ENCODE measurements around the gene GATB.

The GATB gene

DNA sequence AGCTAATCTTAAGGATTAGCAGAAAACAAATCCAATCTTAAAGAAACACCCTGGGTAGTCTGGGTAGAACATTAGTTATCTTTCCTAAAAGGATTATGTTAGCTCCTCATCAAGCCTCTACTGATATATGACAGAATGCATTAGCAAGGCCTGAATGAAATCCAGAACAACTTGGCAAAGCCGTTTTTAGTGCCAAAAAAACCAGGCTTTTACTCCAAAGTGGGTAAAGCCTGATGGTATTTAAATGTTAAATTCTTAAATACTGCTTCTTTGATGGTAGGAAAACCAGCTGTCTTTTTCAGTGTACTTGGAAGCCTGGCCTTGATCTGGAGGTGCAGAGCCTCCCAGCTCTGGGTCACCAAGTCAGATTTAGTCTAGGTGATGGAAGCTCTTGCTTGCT lies 120.4 kb downstream of the GATB start:
- FAIRE-seq = no peak
- no peak for DNase-seq (ENCODE audit: insufficient read length, low spot score)
- TF ChIP-seq, protein P1, sequence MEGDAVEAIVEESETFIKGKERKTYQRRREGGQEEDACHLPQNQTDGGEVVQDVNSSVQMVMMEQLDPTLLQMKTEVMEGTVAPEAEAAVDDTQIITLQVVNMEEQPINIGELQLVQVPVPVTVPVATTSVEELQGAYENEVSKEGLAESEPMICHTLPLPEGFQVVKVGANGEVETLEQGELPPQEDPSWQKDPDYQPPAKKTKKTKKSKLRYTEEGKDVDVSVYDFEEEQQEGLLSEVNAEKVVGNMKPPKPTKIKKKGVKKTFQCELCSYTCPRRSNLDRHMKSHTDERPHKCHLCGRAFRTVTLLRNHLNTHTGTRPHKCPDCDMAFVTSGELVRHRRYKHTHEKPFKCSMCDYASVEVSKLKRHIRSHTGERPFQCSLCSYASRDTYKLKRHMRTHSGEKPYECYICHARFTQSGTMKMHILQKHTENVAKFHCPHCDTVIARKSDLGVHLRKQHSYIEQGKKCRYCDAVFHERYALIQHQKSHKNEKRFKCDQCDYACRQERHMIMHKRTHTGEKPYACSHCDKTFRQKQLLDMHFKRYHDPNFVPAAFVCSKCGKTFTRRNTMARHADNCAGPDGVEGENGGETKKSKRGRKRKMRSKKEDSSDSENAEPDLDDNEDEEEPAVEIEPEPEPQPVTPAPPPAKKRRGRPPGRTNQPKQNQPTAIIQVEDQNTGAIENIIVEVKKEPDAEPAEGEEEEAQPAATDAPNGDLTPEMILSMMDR (IDR thresholded peaks at IDR 0.05; ENCODE audit: insufficient read depth, missing control alignments) = no peak

DNA sequence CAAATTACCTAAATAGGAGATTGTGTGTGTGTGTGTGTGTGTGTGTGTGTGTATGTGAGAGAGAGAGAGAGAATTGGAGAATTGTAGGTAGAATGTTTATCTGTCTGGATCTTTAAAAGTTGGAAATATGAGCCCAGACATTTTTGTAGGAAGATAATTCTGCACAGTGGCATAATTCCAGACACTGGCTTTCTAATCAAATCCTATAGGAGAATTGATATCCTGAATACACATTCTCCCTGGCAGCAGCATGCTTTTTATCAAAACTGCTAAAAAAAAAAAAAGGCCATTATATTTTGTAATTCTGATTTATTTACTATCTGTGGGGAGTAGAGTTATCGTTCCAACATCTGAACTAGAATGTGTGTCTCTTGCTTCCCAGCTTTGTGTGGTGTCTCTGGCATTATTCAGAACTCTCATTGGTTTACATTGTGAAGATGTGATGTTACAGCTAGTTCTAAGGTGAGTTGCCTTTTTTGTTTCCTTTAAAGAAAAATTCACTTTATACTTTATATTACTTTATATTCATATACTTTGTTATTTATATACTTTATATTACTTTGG lies 122.4 kb downstream of the GATB start:
- TF ChIP-seq, protein P1 (IDR thresholded peaks at IDR 0.05; ENCODE audit: insufficient read depth, missing control alignments) = no peak
- FAIRE-seq = no peak
- DNase-seq (ENCODE audit: insufficient read length, low spot score) = no peak

DNA sequence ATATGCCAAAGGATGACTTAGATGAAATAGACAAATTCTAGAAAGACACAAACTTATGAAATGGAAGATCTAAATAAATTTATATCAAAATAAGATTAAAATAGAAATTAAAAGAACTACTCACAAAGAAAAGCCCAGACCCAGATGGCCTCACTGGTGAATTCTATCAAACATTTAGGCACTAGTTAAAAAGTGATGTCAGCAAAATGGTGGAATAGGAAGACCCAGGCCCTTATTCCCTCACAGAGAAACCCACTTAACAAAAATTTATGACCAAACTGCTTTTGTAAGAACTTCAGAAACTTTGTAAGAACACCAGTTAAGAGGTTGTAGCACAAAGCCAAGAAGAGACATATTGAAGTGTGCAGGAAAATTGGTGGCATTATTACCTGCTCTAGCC lies 129.5 kb downstream of the GATB start:
- FAIRE-seq (no peak), DNase-seq (ENCODE audit: insufficient read length, low spot score) (no peak)
- TF ChIP-seq, protein P1 (IDR thresholded peaks at IDR 0.05; ENCODE audit: insufficient read depth, missing control alignments) = no peak

DNA sequence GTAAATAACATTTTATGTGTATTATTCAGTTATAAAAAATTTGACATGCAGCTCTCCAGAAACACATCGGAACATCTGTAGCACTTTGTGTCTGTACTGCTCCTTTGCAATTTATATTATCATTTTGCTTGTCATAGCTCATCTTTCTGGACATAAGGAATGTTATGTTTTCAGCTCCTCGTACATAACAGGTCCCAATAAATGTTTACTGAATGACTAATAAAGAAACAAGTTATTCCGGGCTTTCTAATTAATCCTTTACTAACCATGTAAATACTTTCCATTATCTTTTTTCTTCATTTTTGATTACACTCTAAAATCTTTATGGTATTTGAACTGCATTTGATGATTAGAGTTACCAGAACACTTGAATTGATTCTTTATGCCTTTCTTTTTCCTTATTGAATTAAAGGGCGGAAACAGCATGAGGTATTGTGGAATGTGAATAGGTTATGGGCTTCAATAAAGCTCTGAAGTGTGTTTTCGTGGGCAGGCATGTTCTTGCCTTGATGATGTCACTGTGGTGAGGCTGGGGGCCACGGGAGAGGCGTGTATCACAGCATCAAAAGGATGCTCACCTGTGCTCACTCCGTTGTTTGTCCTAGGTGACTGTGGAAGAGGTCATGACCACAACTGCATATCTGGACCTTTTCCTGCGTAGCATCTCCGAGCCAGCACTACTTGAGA lies 131.6 kb downstream of the GATB start:
- TF ChIP-seq, protein P1 (IDR thresholded peaks at IDR 0.05; ENCODE audit: insufficient read depth, missing control alignments) = no peak
- no peak for FAIRE-seq

DNA sequence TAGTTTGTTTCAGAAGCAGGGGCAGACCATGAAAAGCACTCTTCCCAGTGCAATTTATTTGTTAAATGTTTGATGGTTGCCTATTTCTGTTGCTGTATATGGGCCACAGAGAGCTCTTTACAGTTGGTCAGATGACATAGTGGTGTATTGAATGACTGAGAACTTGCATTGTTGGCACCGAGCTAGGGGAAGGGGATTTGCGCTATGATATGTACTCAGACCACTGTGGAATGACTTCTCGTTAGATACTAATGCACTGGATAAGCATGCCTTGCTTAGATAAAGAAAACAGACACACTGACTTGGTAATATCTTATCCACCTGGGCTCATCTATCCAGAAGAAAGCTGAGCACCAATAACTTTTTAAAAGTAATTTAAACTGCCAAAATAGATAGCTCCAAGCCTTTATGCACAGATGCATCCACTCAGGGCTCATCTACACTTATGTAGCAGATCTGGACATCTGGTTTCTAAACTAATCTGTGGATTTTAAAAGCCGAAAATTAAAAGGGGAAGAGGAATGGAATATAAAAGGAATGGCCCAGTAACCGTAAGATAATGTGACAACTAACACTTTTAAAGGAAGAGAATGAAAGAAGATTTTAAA lies 132.7 kb downstream of the GATB start:
- FAIRE-seq (no peak), DNase-seq (ENCODE audit: insufficient read length, low spot score) (no peak)
- TF ChIP-seq, protein P1 (IDR thresholded peaks at IDR 0.05; ENCODE audit: insufficient read depth, missing control alignments) = no peak

More for the DNA sequence above, 131.6 kb downstream of the GATB start:
- DNase-seq (ENCODE audit: insufficient read length, low spot score) = no peak

DNA sequence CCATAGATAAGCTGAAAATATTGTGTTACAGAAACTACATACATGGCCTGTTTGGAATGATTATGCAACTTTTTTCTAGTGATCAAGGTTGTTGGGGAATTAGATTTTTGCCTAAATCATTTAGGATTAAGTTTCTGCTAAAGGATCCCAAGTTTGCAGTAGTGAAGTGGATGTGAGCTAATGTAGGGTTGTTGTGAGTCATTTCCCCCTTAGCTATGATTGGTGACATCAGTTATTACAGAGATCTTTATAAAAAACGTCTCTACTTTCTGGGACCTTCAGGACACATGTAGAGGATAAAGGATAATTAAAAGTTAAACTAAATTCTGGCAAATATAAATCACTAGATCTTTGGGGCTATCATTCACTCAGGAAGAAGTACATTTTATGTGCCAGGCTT lies 133.3 kb downstream of the GATB start:
- TF ChIP-seq, protein P1 (IDR thresholded peaks at IDR 0.05; ENCODE audit: insufficient read depth, missing control alignments) = no peak
- no peak for DNase-seq (ENCODE audit: insufficient read length, low spot score)
- FAIRE-seq = no peak

DNA sequence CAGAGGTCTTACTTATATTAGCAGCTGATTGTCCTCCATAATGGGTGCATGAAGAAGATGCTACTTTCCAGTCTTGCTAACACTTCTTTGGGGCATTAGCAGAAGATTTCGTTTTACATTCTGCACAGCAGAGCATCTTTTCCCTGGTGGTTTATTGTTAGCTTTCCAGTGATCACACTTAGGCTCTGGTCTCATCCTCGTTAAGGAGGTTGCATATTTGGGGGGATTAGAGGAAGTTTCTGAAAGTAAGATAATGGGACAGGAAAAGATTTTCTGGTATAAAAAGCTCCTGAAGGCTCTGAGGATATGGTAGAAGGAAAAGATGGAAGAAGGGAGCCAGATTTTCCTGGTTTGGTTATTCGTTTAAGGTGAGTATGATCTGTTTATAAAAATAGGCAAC lies 134.1 kb downstream of the GATB start:
- DNase-seq (ENCODE audit: insufficient read length, low spot score) (no peak), FAIRE-seq (no peak)
- TF ChIP-seq, protein P1 (IDR thresholded peaks at IDR 0.05; ENCODE audit: insufficient read depth, missing control alignments) = no peak
